ENCODE results near the gene TUBB4B. TPM values are rescaled to one million over a fixed set of nuclear protein-coding genes. Genes with fewer than 3 reads are reported as not detected.
A peak's percentile ranks its signal among the peaks of the same experiment; 100 is the strongest.

Gene TUBB4B
- total and polyA plus RNA-seq, 10 donors, result 55.1 to 137 (median 103) TPM

GRCh38 chr9:137280474-137281344, 39.6 kb downstream of the TUBB4B start:
- DNase-seq, result peak; percentile 74
- H3K27me3 ChIP-seq (replicated peaks in 1 of 7), result no peaks in the 10 kb centered on the region
- TF ChIP-seq POLR2AphosphoS5 (IDR thresholded peaks at IDR 0.05), result no peak
- TF ChIP-seq CTCF (IDR thresholded peaks at IDR 0.05 in 8 of 11, conservative IDR thresholded peaks at IDR 0.05 in 3 of 11), result peak in 6 of 11 experiments; percentile 10 to 41 (median 35)
- H3K27ac ChIP-seq, result peak overlapping the region in 2 of 8 donors; percentile 1 to 45
- peaks cover 11 to 86% (median 75%) of the 10 kb centered on the region in 6 donors for H3K4me1 ChIP-seq
- peak overlapping the region in 1 of 8 donors; percentile 36 for H3K4me3 ChIP-seq
- 47 to 68% (median 63%) methylated on average over 55 to 85 of the region's 85 CpGs for WGBS, 5 donors
- intact Hi-C loops (cut with DNase I; ENCODE audit: low total_unique reads), result no loop called here
- peaks cover 0 to 4% (median 0%) of the 10 kb centered on the region in 8 donors for H3K9me3 ChIP-seq
- peaks cover 0 to 63% (median 23%) of the 10 kb centered on the region in 6 donors for H3K36me3 ChIP-seq

GRCh38 chr9:137281345-137282116, 40.4 kb downstream of the TUBB4B start:
- intact Hi-C loops (cut with DNase I; ENCODE audit: low total_unique reads), result no loop called here
- no peaks in the 10 kb centered on the region for H3K27me3 ChIP-seq (replicated peaks in 1 of 7)

GRCh38 chr9:137286975-137287383, 45.9 kb downstream of the TUBB4B start:
- intact Hi-C loops (cut with DNase I; ENCODE audit: low total_unique reads), result no loop called here
- peak overlapping the region in 3 of 8 donors; percentile 14 to 44 (median 36) for H3K27ac ChIP-seq
- H3K4me3 ChIP-seq, result no peak overlapping the region
- peaks cover 0 to 4% (median 0%) of the 10 kb centered on the region in 8 donors for H3K9me3 ChIP-seq
- H3K36me3 ChIP-seq, result peaks cover 0 to 28% (median 3%) of the 10 kb centered on the region in 6 donors
- 50 to 69% (median 55%) methylated on average over 13 to 14 of the region's 14 CpGs for WGBS, 5 donors
- DNase-seq, result peak; percentile 51
- TF ChIP-seq POLR2AphosphoS5 (IDR thresholded peaks at IDR 0.05) (peak; percentile 6 to 48 (median 34)), POLR2A (IDR thresholded peaks at IDR 0.05) (no peak), CTCF (IDR thresholded peaks at IDR 0.05 in 8 of 11, conservative IDR thresholded peaks at IDR 0.05 in 3 of 11) (peak in 7 of 11 experiments; percentile 22 to 44 (median 33))
- peaks cover 0 to 44% (median 25%) of the 10 kb centered on the region in 6 donors for H3K4me1 ChIP-seq
- no peaks in the 10 kb centered on the region for H3K27me3 ChIP-seq (replicated peaks in 1 of 7)

More at GRCh38 chr9:137281345-137282116, 40.4 kb downstream of the TUBB4B start:
- Histone ChIP-seq H3K27ac (peak overlapping the region in 2 of 8 donors; percentile 1 to 45), H3K9me3 (peaks cover 0 to 4% (median 0%) of the 10 kb centered on the region in 8 donors), H3K4me3 (peak overlapping the region in 1 of 8 donors; percentile 36), H3K4me1 (peaks cover 7 to 86% (median 74%) of the 10 kb centered on the region in 6 donors), H3K36me3 (peaks cover 0 to 63% (median 23%) of the 10 kb centered on the region in 6 donors)
- peak; percentile 74 for DNase-seq
- WGBS, 5 donors, result 81 to 95% (median 86%) methylated on average over 15 to 39 of the region's 39 CpGs
- no peak for TF ChIP-seq POLR2A (IDR thresholded peaks at IDR 0.05)
- TF ChIP-seq POLR2AphosphoS5 (IDR thresholded peaks at IDR 0.05), result no peak
- no peak for TF ChIP-seq CTCF (IDR thresholded peaks at IDR 0.05 in 8 of 11, conservative IDR thresholded peaks at IDR 0.05 in 3 of 11)
